GM23338 (cell line): ENCODE measurements around the gene NOC2L. TPM values are rescaled to one million over a fixed set of nuclear protein-coding genes. Genes with fewer than 3 reads are reported as not detected.

Experiments used
- ATAC-seq: fragments of 200-7000 bp; cut with Tn5 transposase; 3 replicates; pipeline ENCODE4 v1.9.1; 2020
- DNase-seq: peaks from one replicate; pipeline ENCODE4 v3.0.0-alpha.2; 2015; ENCODE audit warnings: low spot score
- H2AFZ ChIP-seq: fragments of 200-600 bp; sonication (generic); 2 replicates; pipeline ENCODE4 v1.8.0; 2016; ENCODE audit warnings: antibody characterized with exemption, mild to moderate bottlenecking, moderate library complexity
- H3F3A ChIP-seq: fragments of 200-600 bp; sonication (generic); replicated peaks from 2 replicates; pipeline ENCODE4 v1.8.0; 2017; ENCODE audit warnings: antibody characterized with exemption, mixed run types, low read depth
- H3K27ac ChIP-seq: fragments of 200-600 bp; sonication (generic); 2 replicates; pipeline ENCODE4 v1.6.1; 2016; ENCODE audit warnings: low read depth
- H3K27me3 ChIP-seq: fragments of 200-600 bp; sonication (generic); 2 replicates; pipeline ENCODE4 v1.8.0; 2016; ENCODE audit warnings: mild to moderate bottlenecking, mixed run types, moderate library complexity; ENCODE audit not compliant: insufficient read depth
- H3K36me3 ChIP-seq: fragments of 200-600 bp; sonication (generic); 2 replicates; pipeline ENCODE4 v1.8.0; 2016; ENCODE audit warnings: mild to moderate bottlenecking; ENCODE audit not compliant: insufficient read depth
- H3K4me1 ChIP-seq: fragments of 200-600 bp; sonication (generic); 2 replicates; pipeline ENCODE4 v1.8.0; 2016; ENCODE audit warnings: mild to moderate bottlenecking, moderate library complexity; ENCODE audit not compliant: insufficient read depth
- H3K4me2 ChIP-seq: fragments of 200-600 bp; sonication (generic); 2 replicates; pipeline ENCODE4 v1.7.1; 2017; ENCODE audit warnings: mixed run types
- H3K4me3 ChIP-seq: fragments of 200-600 bp; sonication (generic); 2 replicates; pipeline ENCODE4 v1.6.1; 2016; ENCODE audit warnings: mixed run types
- H3K79me2 ChIP-seq: fragments of 200-600 bp; sonication (generic); replicated peaks from 2 replicates; pipeline ENCODE4 v1.8.0; 2017; ENCODE audit warnings: mild to moderate bottlenecking; ENCODE audit not compliant: insufficient read depth
- H3K9me2 ChIP-seq: fragments of 200-600 bp; sonication (generic); 2 replicates; pipeline ENCODE4 v1.8.0; 2017; ENCODE audit not compliant: insufficient read depth
- H4K20me1 ChIP-seq: fragments of 200-600 bp; sonication (generic); replicated peaks from 2 replicates; pipeline ENCODE4 v1.8.0; 2017; ENCODE audit warnings: mild to moderate bottlenecking; ENCODE audit not compliant: insufficient read depth
- H3K27ac Mint-ChIP-seq: 2 replicates; pipeline ENCODE4 v1.8.0; 2020; ENCODE audit warnings: inconsistent platforms, mild to moderate bottlenecking, moderate library complexity, mixed read lengths
- H3K27me3 Mint-ChIP-seq: 3 replicates; pipeline ENCODE4 v1.8.0; 2022; ENCODE audit warnings: low read depth, mild to moderate bottlenecking, moderate library complexity, mixed read lengths, inconsistent platforms; ENCODE audit not compliant: insufficient read depth, poor library complexity
- H3K36me3 Mint-ChIP-seq: 3 replicates; pipeline ENCODE4 v1.8.0; 2021; ENCODE audit warnings: low read depth, mild to moderate bottlenecking, inconsistent platforms, moderate library complexity, mixed read lengths
- H3K4me1 Mint-ChIP-seq: 3 replicates; pipeline ENCODE4 v1.8.0; 2020; ENCODE audit warnings: mild to moderate bottlenecking, inconsistent platforms, mixed read lengths
- H3K4me3 Mint-ChIP-seq: 3 replicates; pipeline ENCODE4 v1.8.0; 2021; ENCODE audit warnings: moderate library complexity, mild to moderate bottlenecking, inconsistent platforms, mixed read lengths
- H3K9me3 Mint-ChIP-seq: 3 replicates; pipeline ENCODE4 v1.8.0; 2020; ENCODE audit warnings: moderate library complexity, mild to moderate bottlenecking, inconsistent platforms, mixed read lengths
- EZH2 ChIP-seq: fragments of 200-600 bp; sonication (generic); IDR thresholded peaks from one replicate; pipeline ENCODE4 v1.8.0; 2017; ENCODE audit warnings: antibody characterized with exemption, mild to moderate bottlenecking, low read depth; ENCODE audit not compliant: unreplicated experiment
- JUNB ChIP-seq: IDR thresholded peaks from one replicate; pipeline ENCODE4 v1.6.1; 2016; ENCODE audit warnings: antibody characterized with exemption; ENCODE audit not compliant: unreplicated experiment
- POLR2AphosphoS5 ChIP-seq: IDR thresholded peaks from 2 replicates; pipeline ENCODE4 v1.6.1; 2016; ENCODE audit warnings: antibody characterized with exemption, low read depth
- STAT1 ChIP-seq: IDR thresholded peaks from one replicate; pipeline ENCODE4 v1.6.1; 2016; ENCODE audit warnings: antibody characterized with exemption; ENCODE audit not compliant: unreplicated experiment
- ZNF114 ChIP-seq: fragments of 250-450 bp; sonication (Bioruptor Pico); IDR thresholded peaks from 2 replicates; pipeline ENCODE4 v1.5.0; 2020; ENCODE audit warnings: mild to moderate bottlenecking, moderate library complexity
- polyA plus RNA-seq: library from polyadenylated mRNA; unstranded; fragments of >200 nt; fragmentation: Nextera tagmentation; extraction: Ambion mirVana; gene quantifications from 2 replicates; pipeline ENCODE4 v1.2.1, GENCODE V29; 2016
- total RNA-seq: library from RNA; depleted of rRNA; stranded (reverse); fragments of >200 nt; shearing (Covaris generic); gene quantifications from 2 replicates; pipeline ENCODE4 v1.2.3, GENCODE V29; 2014
- TF ChIP-seq, protein P1 (sequence below): IDR thresholded peaks from one replicate; pipeline ENCODE4 v1.6.1; 2018; ENCODE audit warnings: antibody characterized with exemption; ENCODE audit not compliant: unreplicated experiment
- TF ChIP-seq, protein P2 (sequence below): IDR thresholded peaks from 2 replicates; pipeline ENCODE4 v1.6.1; 2016; ENCODE audit warnings: antibody characterized with exemption
- TF ChIP-seq, protein P3 (sequence below), 2 experiments: fragments of 200-600 bp in 1 of 2; sonication (generic) in 1 of 2; conservative IDR thresholded peaks; 2 replicates each; pipeline versions ENCODE4 v1.5.1 to v1.6.1; 2016 to 2017; ENCODE audit warnings: antibody characterized with exemption in 2 of 2, low read depth in 2 of 2, mild to moderate bottlenecking in 2 of 2, moderate library complexity in 1 of 2

NOC2L gene
- total and polyA plus RNA-seq, 2 experiments from 2014 or later, result 79.3 to 125 TPM

DNA sequence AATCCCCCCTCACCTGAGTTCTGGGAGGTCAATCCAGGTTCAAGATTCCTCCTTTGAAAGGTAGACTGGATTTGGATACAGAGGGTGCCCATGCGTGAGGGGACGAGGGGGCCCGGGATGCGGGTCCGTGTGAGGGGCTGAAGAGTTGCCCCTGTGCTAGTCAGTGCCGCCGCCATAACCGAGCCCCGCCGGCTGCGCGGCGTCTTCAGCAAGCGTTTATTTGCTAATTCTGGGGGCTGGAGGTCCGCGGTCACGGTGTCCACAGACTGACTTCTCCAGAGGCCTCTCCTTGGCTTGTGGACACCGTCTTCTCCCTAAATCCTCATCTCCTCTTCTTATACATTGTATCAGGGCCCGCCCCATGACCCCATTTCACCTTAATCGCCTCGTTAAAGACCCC is 56.3 kb downstream of the NOC2L start (continued):
- TF ChIP-seq, protein P1, sequence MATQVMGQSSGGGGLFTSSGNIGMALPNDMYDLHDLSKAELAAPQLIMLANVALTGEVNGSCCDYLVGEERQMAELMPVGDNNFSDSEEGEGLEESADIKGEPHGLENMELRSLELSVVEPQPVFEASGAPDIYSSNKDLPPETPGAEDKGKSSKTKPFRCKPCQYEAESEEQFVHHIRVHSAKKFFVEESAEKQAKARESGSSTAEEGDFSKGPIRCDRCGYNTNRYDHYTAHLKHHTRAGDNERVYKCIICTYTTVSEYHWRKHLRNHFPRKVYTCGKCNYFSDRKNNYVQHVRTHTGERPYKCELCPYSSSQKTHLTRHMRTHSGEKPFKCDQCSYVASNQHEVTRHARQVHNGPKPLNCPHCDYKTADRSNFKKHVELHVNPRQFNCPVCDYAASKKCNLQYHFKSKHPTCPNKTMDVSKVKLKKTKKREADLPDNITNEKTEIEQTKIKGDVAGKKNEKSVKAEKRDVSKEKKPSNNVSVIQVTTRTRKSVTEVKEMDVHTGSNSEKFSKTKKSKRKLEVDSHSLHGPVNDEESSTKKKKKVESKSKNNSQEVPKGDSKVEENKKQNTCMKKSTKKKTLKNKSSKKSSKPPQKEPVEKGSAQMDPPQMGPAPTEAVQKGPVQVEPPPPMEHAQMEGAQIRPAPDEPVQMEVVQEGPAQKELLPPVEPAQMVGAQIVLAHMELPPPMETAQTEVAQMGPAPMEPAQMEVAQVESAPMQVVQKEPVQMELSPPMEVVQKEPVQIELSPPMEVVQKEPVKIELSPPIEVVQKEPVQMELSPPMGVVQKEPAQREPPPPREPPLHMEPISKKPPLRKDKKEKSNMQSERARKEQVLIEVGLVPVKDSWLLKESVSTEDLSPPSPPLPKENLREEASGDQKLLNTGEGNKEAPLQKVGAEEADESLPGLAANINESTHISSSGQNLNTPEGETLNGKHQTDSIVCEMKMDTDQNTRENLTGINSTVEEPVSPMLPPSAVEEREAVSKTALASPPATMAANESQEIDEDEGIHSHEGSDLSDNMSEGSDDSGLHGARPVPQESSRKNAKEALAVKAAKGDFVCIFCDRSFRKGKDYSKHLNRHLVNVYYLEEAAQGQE, result no peak
- TF ChIP-seq, protein P2, sequence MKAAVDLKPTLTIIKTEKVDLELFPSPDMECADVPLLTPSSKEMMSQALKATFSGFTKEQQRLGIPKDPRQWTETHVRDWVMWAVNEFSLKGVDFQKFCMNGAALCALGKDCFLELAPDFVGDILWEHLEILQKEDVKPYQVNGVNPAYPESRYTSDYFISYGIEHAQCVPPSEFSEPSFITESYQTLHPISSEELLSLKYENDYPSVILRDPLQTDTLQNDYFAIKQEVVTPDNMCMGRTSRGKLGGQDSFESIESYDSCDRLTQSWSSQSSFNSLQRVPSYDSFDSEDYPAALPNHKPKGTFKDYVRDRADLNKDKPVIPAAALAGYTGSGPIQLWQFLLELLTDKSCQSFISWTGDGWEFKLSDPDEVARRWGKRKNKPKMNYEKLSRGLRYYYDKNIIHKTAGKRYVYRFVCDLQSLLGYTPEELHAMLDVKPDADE, result no peak
- no peak for TF ChIP-seq JUNB
- TF ChIP-seq, protein P3, sequence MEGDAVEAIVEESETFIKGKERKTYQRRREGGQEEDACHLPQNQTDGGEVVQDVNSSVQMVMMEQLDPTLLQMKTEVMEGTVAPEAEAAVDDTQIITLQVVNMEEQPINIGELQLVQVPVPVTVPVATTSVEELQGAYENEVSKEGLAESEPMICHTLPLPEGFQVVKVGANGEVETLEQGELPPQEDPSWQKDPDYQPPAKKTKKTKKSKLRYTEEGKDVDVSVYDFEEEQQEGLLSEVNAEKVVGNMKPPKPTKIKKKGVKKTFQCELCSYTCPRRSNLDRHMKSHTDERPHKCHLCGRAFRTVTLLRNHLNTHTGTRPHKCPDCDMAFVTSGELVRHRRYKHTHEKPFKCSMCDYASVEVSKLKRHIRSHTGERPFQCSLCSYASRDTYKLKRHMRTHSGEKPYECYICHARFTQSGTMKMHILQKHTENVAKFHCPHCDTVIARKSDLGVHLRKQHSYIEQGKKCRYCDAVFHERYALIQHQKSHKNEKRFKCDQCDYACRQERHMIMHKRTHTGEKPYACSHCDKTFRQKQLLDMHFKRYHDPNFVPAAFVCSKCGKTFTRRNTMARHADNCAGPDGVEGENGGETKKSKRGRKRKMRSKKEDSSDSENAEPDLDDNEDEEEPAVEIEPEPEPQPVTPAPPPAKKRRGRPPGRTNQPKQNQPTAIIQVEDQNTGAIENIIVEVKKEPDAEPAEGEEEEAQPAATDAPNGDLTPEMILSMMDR (conservative IDR thresholded peaks at IDR 0.05; ENCODE audit: low read depth in 2 of 2), result no peak
- no peak for TF ChIP-seq ZNF114 (CRISPR knock-in tag)
- no peak for TF ChIP-seq EZH2
- TF ChIP-seq POLR2AphosphoS5, result no peak

DNA sequence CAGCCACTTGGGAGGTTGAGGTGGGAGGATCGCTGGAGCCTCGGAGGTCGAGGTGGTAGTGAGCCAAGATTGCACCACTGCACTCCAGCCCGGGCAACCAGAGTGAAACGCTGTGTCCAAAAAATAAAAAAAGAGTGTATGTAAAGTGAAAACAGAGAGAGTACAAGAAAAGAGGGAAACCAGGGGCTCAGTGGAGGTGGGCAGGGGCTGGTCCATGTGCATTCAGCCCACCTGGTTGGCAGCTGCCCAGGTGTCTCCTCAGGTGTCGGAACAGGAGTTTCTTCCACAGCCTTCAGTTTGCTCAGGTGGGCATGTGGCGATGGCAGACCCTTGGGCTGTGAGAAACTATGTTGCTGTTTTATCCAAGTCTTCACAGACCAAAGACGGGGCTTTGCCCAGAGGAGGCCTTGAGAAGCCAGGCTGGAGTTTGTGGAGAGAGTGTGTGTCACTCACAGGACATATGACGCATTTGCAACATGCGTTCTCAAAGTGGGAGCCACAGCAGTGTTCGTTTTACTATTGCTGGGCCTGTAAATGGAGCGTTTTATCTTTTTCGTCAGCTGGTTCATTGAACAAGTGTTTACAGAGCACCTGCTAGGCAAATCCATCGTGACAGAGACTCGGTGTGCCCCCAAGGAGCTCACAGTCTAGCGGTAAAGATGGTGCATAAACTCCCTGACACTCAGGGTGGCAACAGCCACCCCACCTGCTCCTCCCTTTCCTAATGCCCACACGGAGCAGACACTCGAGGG is 57.8 kb downstream of the NOC2L start:
- no peaks in the 10 kb centered on the region for H3K36me3 ChIP-seq
- H3K4me3 ChIP-seq, result no peak overlapping the region
- DNase-seq (no peak), ATAC-seq (no peak)
- H3F3A ChIP-seq, result no peaks in the 10 kb centered on the region
- H3K36me3 Mint-ChIP-seq, result no peaks in the 10 kb centered on the region
- H3K9me2 ChIP-seq, result no peaks in the 10 kb centered on the region
- H3K27me3 Mint-ChIP-seq, result peaks cover 53% of the 10 kb centered on the region
- no peaks in the 10 kb centered on the region for H3K79me2 ChIP-seq
- H3K4me1 ChIP-seq, result no peaks in the 10 kb centered on the region
- no peak overlapping the region for H3K27ac ChIP-seq
- no peak overlapping the region for H3K27ac Mint-ChIP-seq
- no peak overlapping the region for H3K4me2 ChIP-seq
- no peak overlapping the region for H2AFZ ChIP-seq
- peaks cover 3% of the 10 kb centered on the region; the same call in 2 of the 3 replicates for H3K4me1 Mint-ChIP-seq
- H3K4me3 Mint-ChIP-seq, result no peak overlapping the region
- H3K9me3 Mint-ChIP-seq, result no peaks in the 10 kb centered on the region; the same call in 2 of the 3 replicates
- peaks cover 41% of the 10 kb centered on the region for H3K27me3 ChIP-seq
- no peaks in the 10 kb centered on the region; the same call in 1 of the 2 replicates for H4K20me1 ChIP-seq
- no peak for TF ChIP-seq STAT1
- no peak for TF ChIP-seq JUNB
- TF ChIP-seq, protein P3 (conservative IDR thresholded peaks at IDR 0.05; ENCODE audit: low read depth in 2 of 2), result no peak
